Measurements from ENCODE around the gene POPDC3. TPM values are rescaled to one million over a fixed set of nuclear protein-coding genes. Genes with fewer than 3 reads are reported as not detected.

The POPDC3 gene
- total RNA-seq, 2 donors from 2014 or later = 39.3 to 57.6 TPM

DNA sequence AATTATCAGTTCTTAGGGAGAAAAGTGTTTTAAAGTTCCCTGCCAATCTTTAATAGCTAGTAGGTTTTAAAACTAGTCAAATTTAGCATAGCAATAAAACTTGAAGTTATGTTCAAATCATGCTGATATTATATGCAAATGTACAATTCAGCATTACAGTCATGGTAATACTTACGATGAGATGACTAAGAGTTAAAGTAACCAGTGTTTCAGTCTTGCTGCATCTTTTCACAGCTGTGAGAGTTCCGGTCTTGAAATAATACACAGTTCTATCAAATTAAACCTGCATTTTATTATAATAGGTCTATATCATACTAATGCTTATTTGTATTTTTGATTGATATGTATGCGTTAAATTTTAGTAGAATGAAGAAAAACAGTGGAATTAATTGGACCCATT, 26.1 kb downstream of the POPDC3 start:
- TF ChIP-seq, protein P1, sequence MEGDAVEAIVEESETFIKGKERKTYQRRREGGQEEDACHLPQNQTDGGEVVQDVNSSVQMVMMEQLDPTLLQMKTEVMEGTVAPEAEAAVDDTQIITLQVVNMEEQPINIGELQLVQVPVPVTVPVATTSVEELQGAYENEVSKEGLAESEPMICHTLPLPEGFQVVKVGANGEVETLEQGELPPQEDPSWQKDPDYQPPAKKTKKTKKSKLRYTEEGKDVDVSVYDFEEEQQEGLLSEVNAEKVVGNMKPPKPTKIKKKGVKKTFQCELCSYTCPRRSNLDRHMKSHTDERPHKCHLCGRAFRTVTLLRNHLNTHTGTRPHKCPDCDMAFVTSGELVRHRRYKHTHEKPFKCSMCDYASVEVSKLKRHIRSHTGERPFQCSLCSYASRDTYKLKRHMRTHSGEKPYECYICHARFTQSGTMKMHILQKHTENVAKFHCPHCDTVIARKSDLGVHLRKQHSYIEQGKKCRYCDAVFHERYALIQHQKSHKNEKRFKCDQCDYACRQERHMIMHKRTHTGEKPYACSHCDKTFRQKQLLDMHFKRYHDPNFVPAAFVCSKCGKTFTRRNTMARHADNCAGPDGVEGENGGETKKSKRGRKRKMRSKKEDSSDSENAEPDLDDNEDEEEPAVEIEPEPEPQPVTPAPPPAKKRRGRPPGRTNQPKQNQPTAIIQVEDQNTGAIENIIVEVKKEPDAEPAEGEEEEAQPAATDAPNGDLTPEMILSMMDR (IDR thresholded peaks at IDR 0.05) = no peak
- no peak for DNase-seq (ENCODE audit: low spot score)
- no peaks in the 10 kb centered on the region for H3K36me3 ChIP-seq

GRCh38 chr6:105152880-105153279, 26.9 kb downstream of the POPDC3 start:
- no peak for DNase-seq (ENCODE audit: low spot score)
- Histone ChIP-seq H3K36me3 (no peaks in the 10 kb centered on the region), H3K27me3 (no peaks in the 10 kb centered on the region), H3K4me3 (no peak overlapping the region), H3K27ac (no peak overlapping the region), H3K9me3 (no peaks in the 10 kb centered on the region), H3K4me1 (no peaks in the 10 kb centered on the region)
- TF ChIP-seq, protein P1 (IDR thresholded peaks at IDR 0.05) = no peak

More for the DNA sequence above, 26.1 kb downstream of the POPDC3 start:
- H3K4me1 ChIP-seq = no peaks in the 10 kb centered on the region
- H3K4me3 ChIP-seq = no peak overlapping the region
- H3K27me3 ChIP-seq = no peaks in the 10 kb centered on the region
- no peak overlapping the region for H3K27ac ChIP-seq
- H3K9me3 ChIP-seq = no peaks in the 10 kb centered on the region

- no peak overlapping the region for H3K27ac ChIP-seq
These were observed 28.2 kb downstream of the POPDC3 start for GRCh38 chr6:105151644-105152043.

GRCh38 chr6:105138141-105138540, 41.7 kb downstream of the POPDC3 start:
- H3K27me3 ChIP-seq = no peaks in the 10 kb centered on the region
- H3K4me3 ChIP-seq = no peak overlapping the region
- no peak overlapping the region for H3K27ac ChIP-seq
- H3K36me3 ChIP-seq = no peaks in the 10 kb centered on the region
- no peaks in the 10 kb centered on the region for H3K4me1 ChIP-seq
- no peaks in the 10 kb centered on the region for H3K9me3 ChIP-seq
- DNase-seq (ENCODE audit: low spot score) = no peak
- TF ChIP-seq, protein P1 (IDR thresholded peaks at IDR 0.05) = no peak

More at GRCh38 chr6:105151644-105152043, 28.2 kb downstream of the POPDC3 start:
- no peaks in the 10 kb centered on the region for H3K4me1 ChIP-seq
- H3K36me3 ChIP-seq = no peaks in the 10 kb centered on the region
- DNase-seq (ENCODE audit: low spot score) = no peak
- TF ChIP-seq, protein P1 (IDR thresholded peaks at IDR 0.05) = no peak
- H3K4me3 ChIP-seq = no peak overlapping the region
- H3K9me3 ChIP-seq = no peaks in the 10 kb centered on the region
- no peaks in the 10 kb centered on the region for H3K27me3 ChIP-seq

GRCh38 chr6:105137388-105137787, 42.4 kb downstream of the POPDC3 start:
- no peak for DNase-seq (ENCODE audit: low spot score)
- Histone ChIP-seq H3K36me3 (no peaks in the 10 kb centered on the region), H3K9me3 (no peaks in the 10 kb centered on the region), H3K4me3 (peak overlapping the region; percentile 87 to 97), H3K27me3 (no peaks in the 10 kb centered on the region), H3K27ac (peak overlapping the region; percentile 94 to 98), H3K4me1 (no peaks in the 10 kb centered on the region)
- TF ChIP-seq, protein P1 (IDR thresholded peaks at IDR 0.05) = no peak

Measured in right atrium auricular region (tissue), 2 donors.